Neural cell (in vitro differentiated cells): ENCODE measurements around the gene MAPK1IP1L. TPM values are rescaled to one million over a fixed set of nuclear protein-coding genes. Genes with fewer than 3 reads are reported as not detected.

Experiments used
- H2AFZ ChIP-seq: fragments of 200-600, 300-800 bp; sonication (generic), shearing (Covaris generic); 2 replicates; pipeline ENCODE4 v1.6.0; 2014; ENCODE audit warnings: low read depth, mild to moderate bottlenecking, antibody characterized with exemption, low read length, moderate library complexity
- H3F3A ChIP-seq: fragments of 200-600 bp; shearing (Covaris generic); 2 replicates; pipeline ENCODE4 v1.6.1; 2016; ENCODE audit warnings: mild to moderate bottlenecking, moderate library complexity, mixed read lengths, antibody characterized with exemption, low read length; ENCODE audit not compliant: insufficient read depth, poor library complexity, severe bottlenecking
- H3K27ac ChIP-seq: fragments of 200-600, 300-800 bp; sonication (generic), shearing (Covaris generic); 2 replicates; pipeline ENCODE4 v1.5.1; 2014; ENCODE audit warnings: mild to moderate bottlenecking, low read length, moderate library complexity
- H3K27me3 ChIP-seq: fragments of 300-800, 200-600 bp; sonication (generic), shearing (Covaris generic); 2 replicates; pipeline ENCODE4 v1.6.0; 2014; ENCODE audit warnings: mild to moderate bottlenecking, low read depth, low read length, moderate library complexity; ENCODE audit not compliant: insufficient read depth
- H3K36me3 ChIP-seq: fragments of 300-800, 200-600 bp; sonication (generic), shearing (Covaris generic); 2 replicates; pipeline ENCODE4 v1.5.1; 2014; ENCODE audit warnings: mild to moderate bottlenecking, antibody characterized with exemption, low read length, moderate library complexity; ENCODE audit not compliant: insufficient read depth
- H3K4me2 ChIP-seq: fragments of 300-800, 200-600 bp; sonication (generic), shearing (Covaris generic); 2 replicates; pipeline ENCODE4 v1.6.0; 2014; ENCODE audit warnings: mild to moderate bottlenecking, low read length
- H3K4me3 ChIP-seq: fragments of 300-800, 200-600 bp; sonication (generic), shearing (Covaris generic); 2 replicates; pipeline ENCODE4 v1.5.1; 2014; ENCODE audit warnings: mild to moderate bottlenecking, low read length, moderate library complexity
- H3K79me2 ChIP-seq: fragments of 200-600 bp; shearing (Covaris generic); replicated peaks from 2 replicates; pipeline ENCODE4 v1.6.0; 2014; ENCODE audit warnings: mild to moderate bottlenecking, low read length, moderate library complexity; ENCODE audit not compliant: insufficient read depth
- H3K9ac ChIP-seq: fragments of 300-800, 200-600 bp; sonication (generic), shearing (Covaris generic); 2 replicates; pipeline ENCODE4 v1.6.1; 2016; ENCODE audit warnings: mild to moderate bottlenecking, low read length, mixed read lengths
- H3K9me2 ChIP-seq: fragments of 200-600 bp; shearing (Covaris generic); 2 replicates; pipeline ENCODE4 v1.6.1; 2016; ENCODE audit warnings: mild to moderate bottlenecking, low read length, mixed read lengths; ENCODE audit not compliant: insufficient read depth
- H3K9me3 ChIP-seq: fragments of 200-600, 300-800 bp; sonication (generic), shearing (Covaris generic); 2 replicates; pipeline ENCODE4 v1.6.1; 2016; ENCODE audit warnings: mild to moderate bottlenecking, mixed run types, low read length, moderate library complexity, mixed read lengths
- H4K20me1 ChIP-seq: fragments of 200-600 bp; shearing (Covaris generic); 2 replicates; pipeline ENCODE4 v1.6.1; 2016; ENCODE audit warnings: mild to moderate bottlenecking, mixed run types; ENCODE audit not compliant: insufficient read depth
- EP300 ChIP-seq: fragments of 450-650 bp; conservative IDR thresholded peaks from 2 replicates; pipeline ENCODE4 v1.6.1; 2014; ENCODE audit warnings: antibody characterized with exemption, mild to moderate bottlenecking, moderate library complexity; ENCODE audit not compliant: poor library complexity, severe bottlenecking
- EZH2 ChIP-seq: fragments of 200-600, 300-800 bp; shearing (Covaris generic), sonication (generic); IDR thresholded peaks from 2 replicates; pipeline ENCODE4 v1.6.1; 2014; ENCODE audit warnings: antibody characterized with exemption, low read length, borderline replicate concordance, mild to moderate bottlenecking; ENCODE audit not compliant: insufficient read depth, poor library complexity, severe bottlenecking
- MXI1 ChIP-seq: fragments of 450-650 bp; conservative IDR thresholded peaks from 2 replicates; pipeline ENCODE4 v1.6.1; 2014; ENCODE audit warnings: antibody characterized with exemption, mild to moderate bottlenecking; ENCODE audit not compliant: poor library complexity, severe bottlenecking
- POLR2AphosphoS5 ChIP-seq: IDR thresholded peaks from 2 replicates; pipeline ENCODE4 v1.6.1; 2012
- RAD21 ChIP-seq: fragments of 450-650 bp; conservative IDR thresholded peaks from 2 replicates; pipeline ENCODE4 v1.6.1; 2014; ENCODE audit warnings: antibody characterized with exemption, mild to moderate bottlenecking, moderate library complexity
- SMC3 ChIP-seq: fragments of 450-650 bp; conservative IDR thresholded peaks from 2 replicates; pipeline ENCODE4 v1.6.1; 2014; ENCODE audit warnings: antibody characterized with exemption, mild to moderate bottlenecking, moderate library complexity; ENCODE audit not compliant: poor library complexity
- TAF1 ChIP-seq: IDR thresholded peaks from 2 replicates; pipeline ENCODE4 v1.6.1; 2012; ENCODE audit warnings: low read depth
- polyA plus RNA-seq: library from polyadenylated mRNA; depleted of rRNA; stranded (reverse); fragments of >200 nt; gene quantifications from 2 replicates; pipeline ENCODE4 v1.2.3, GENCODE V29; 2014
- TF ChIP-seq, protein P1 (sequence below): IDR thresholded peaks from 2 replicates; pipeline ENCODE4 v1.6.1; 2012; ENCODE audit warnings: borderline replicate concordance
- TF ChIP-seq, protein P2 (sequence below): fragments of 450-650 bp; IDR thresholded peaks from 2 replicates; pipeline ENCODE4 v1.5.1; 2014; ENCODE audit warnings: antibody characterized with exemption, mild to moderate bottlenecking, moderate library complexity; ENCODE audit not compliant: poor library complexity, severe bottlenecking

MAPK1IP1L gene
- polyA plus RNA-seq, 1 donor from 2014 or later = 35.4 TPM

DNA sequence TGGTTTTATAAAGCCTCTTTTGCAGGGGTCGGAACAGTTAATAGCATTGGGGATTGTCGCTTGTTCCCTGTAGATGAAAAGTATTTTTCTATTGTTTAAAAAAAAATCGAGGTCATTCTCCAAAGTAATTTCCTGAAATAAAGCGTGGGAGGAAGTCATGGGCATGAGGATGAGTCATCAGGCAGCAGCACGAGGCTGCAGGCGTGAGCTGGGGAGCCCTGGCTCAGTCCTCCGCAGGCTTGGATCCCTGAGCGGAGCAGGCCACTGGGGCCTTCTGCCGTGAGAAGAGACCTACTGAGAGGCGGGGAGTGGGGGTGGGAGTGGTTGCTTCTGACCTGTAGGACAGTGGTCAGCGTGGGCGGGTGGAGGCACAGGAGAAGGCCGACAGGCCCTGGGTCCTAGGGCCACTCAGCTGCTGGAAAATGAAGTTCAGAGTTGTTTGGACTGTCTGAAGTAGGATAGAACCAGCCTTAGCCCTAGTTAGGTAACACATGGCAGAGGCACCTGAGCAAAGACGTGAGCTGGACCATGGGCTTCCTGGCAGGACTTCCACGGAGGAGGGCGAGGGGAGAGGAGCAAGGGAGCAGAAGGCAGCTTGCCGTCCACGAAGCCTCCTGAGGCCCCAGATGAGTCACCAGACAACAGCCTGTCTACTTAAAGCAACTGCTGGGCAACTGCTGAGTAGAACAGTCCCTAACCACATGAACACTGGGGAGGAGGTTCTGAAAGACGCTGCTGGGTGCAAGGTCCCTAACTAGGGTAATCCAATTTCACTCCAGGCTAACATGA lies 56.5 kb downstream of the MAPK1IP1L start:
- no peak overlapping the region for H3K4me3 ChIP-seq
- no peaks in the 10 kb centered on the region for H4K20me1 ChIP-seq
- H2AFZ ChIP-seq = no peak overlapping the region
- peaks cover 5% of the 10 kb centered on the region for H3K9me3 ChIP-seq
- H3K9ac ChIP-seq = no peak overlapping the region
- no peaks in the 10 kb centered on the region for H3K36me3 ChIP-seq
- no peak overlapping the region for H3K4me2 ChIP-seq
- no peak for TF ChIP-seq TAF1
- TF ChIP-seq MXI1 = no peak
- TF ChIP-seq RAD21 = no peak
- TF ChIP-seq, protein P1, sequence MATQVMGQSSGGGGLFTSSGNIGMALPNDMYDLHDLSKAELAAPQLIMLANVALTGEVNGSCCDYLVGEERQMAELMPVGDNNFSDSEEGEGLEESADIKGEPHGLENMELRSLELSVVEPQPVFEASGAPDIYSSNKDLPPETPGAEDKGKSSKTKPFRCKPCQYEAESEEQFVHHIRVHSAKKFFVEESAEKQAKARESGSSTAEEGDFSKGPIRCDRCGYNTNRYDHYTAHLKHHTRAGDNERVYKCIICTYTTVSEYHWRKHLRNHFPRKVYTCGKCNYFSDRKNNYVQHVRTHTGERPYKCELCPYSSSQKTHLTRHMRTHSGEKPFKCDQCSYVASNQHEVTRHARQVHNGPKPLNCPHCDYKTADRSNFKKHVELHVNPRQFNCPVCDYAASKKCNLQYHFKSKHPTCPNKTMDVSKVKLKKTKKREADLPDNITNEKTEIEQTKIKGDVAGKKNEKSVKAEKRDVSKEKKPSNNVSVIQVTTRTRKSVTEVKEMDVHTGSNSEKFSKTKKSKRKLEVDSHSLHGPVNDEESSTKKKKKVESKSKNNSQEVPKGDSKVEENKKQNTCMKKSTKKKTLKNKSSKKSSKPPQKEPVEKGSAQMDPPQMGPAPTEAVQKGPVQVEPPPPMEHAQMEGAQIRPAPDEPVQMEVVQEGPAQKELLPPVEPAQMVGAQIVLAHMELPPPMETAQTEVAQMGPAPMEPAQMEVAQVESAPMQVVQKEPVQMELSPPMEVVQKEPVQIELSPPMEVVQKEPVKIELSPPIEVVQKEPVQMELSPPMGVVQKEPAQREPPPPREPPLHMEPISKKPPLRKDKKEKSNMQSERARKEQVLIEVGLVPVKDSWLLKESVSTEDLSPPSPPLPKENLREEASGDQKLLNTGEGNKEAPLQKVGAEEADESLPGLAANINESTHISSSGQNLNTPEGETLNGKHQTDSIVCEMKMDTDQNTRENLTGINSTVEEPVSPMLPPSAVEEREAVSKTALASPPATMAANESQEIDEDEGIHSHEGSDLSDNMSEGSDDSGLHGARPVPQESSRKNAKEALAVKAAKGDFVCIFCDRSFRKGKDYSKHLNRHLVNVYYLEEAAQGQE = no peak
- TF ChIP-seq EP300 = no peak
- TF ChIP-seq, protein P2, sequence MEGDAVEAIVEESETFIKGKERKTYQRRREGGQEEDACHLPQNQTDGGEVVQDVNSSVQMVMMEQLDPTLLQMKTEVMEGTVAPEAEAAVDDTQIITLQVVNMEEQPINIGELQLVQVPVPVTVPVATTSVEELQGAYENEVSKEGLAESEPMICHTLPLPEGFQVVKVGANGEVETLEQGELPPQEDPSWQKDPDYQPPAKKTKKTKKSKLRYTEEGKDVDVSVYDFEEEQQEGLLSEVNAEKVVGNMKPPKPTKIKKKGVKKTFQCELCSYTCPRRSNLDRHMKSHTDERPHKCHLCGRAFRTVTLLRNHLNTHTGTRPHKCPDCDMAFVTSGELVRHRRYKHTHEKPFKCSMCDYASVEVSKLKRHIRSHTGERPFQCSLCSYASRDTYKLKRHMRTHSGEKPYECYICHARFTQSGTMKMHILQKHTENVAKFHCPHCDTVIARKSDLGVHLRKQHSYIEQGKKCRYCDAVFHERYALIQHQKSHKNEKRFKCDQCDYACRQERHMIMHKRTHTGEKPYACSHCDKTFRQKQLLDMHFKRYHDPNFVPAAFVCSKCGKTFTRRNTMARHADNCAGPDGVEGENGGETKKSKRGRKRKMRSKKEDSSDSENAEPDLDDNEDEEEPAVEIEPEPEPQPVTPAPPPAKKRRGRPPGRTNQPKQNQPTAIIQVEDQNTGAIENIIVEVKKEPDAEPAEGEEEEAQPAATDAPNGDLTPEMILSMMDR = no peak
- no peak for TF ChIP-seq SMC3
- no peak for TF ChIP-seq EZH2
- no peak for TF ChIP-seq POLR2AphosphoS5
- no peak overlapping the region for H3K27ac ChIP-seq
- H3K79me2 ChIP-seq = no peaks in the 10 kb centered on the region
- no peaks in the 10 kb centered on the region for H3F3A ChIP-seq
- no peaks in the 10 kb centered on the region for H3K9me2 ChIP-seq
- H3K27me3 ChIP-seq = no peaks in the 10 kb centered on the region

GRCh38 chr14:55109836-55110235 lies 58.4 kb downstream of the MAPK1IP1L start:
- Histone ChIP-seq H2AFZ (no peak overlapping the region), H3K9me2 (no peaks in the 10 kb centered on the region), H3K36me3 (no peaks in the 10 kb centered on the region), H3K4me2 (no peak overlapping the region), H3K27me3 (no peaks in the 10 kb centered on the region), H3K4me3 (no peak overlapping the region), H3F3A (no peaks in the 10 kb centered on the region), H3K79me2 (no peaks in the 10 kb centered on the region), H4K20me1 (no peaks in the 10 kb centered on the region), H3K9me3 (no peaks in the 10 kb centered on the region), H3K9ac (no peak overlapping the region), H3K27ac (no peak overlapping the region)
- TF ChIP-seq SMC3 = no peak
- no peak for TF ChIP-seq EP300
- no peak for TF ChIP-seq POLR2AphosphoS5
- TF ChIP-seq TAF1 = no peak
- no peak for TF ChIP-seq RAD21
- TF ChIP-seq, protein P2 = no peak
- TF ChIP-seq, protein P1 = no peak
